B cell (primary cell): Measurements from ENCODE around the gene ADCY10.

Source experiments
- CTCF ChIP-seq: fragments of 200-600 bp; IDR thresholded peaks from one replicate; pipeline ENCODE4 v1.8.0; 2022; ENCODE audit warnings: antibody characterized with exemption, mild to moderate bottlenecking
- EZH2 ChIP-seq: IDR thresholded peaks from 2 replicates; pipeline ENCODE4 v1.6.1; 2012; ENCODE audit warnings: borderline replicate concordance, low read depth, mild to moderate bottlenecking, moderate library complexity, low read length; ENCODE audit not compliant: insufficient read depth, poor library complexity, severe bottlenecking

- TF ChIP-seq CTCF: no peak
- TF ChIP-seq EZH2: no peak
Observed at GRCh38 chr1:167950569-167950968, 36.6 kb upstream of the ADCY10 start.
